Sciatic nerve (tissue), 2 donors: ENCODE results near the gene CDC45. TPM values are rescaled to one million over a fixed set of nuclear protein-coding genes. Genes with fewer than 3 reads are reported as not detected.
"Not testable (repeated sequence)": the region's sequence is repeated elsewhere in the genome, so short reads cannot be mapped to it uniquely, and the experiment has no call there.

Experiments used
- ATAC-seq: fragments of 200-7000 bp; cut with Tn5 transposase; one replicate; pipeline ENCODE4 v1.9.1; 2020; ENCODE audit warnings: mild to moderate bottlenecking, moderate library complexity
- DNase-seq: peaks from one replicate; pipeline ENCODE4 v3.0.0-alpha.2; 2020; ENCODE audit warnings: low spot score
- intact Hi-C: fragments of 100-400 bp; cut with DNase I; formaldehyde crosslinking; loops from one replicate; pipeline ENCODE4 v1.14.2; 2022
- total RNA-seq: library from RNA; stranded (reverse); fragmentation: NEBNext Ultra II Directional; extraction: Animal tissue kit (Norgen Biotek cat#: 25700); gene quantifications from one replicate; pipeline ENCODE4 v1.2.1, GENCODE V29; 2021
- donor health status: DM: no; HTN: no; CAD: no.
- donor health status: DM: no; HTN: no; CAD: no.

CDC45 gene
- total RNA-seq, 1 donor from 2014 or later: not detected

DNA sequence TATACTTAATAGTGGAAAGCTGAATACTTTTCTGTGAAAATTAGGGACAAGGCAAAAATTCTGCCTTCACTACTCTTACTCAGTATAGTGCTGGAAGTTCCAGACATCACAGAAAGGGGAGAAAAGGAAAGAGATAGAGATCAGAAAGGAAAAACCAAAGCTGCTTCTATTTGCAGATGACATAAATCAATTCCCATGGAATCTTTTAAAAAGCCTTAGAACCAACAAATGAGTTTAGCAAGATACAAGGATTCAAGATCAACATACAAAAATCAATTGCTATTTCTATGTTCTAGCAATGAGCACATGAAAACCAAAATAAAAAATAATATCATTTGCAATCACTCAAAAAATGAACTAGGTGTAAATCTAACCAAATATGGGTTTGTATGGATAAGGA, 60.7 kb downstream of the CDC45 start:
- intact Hi-C loops: no loop called here

DNA sequence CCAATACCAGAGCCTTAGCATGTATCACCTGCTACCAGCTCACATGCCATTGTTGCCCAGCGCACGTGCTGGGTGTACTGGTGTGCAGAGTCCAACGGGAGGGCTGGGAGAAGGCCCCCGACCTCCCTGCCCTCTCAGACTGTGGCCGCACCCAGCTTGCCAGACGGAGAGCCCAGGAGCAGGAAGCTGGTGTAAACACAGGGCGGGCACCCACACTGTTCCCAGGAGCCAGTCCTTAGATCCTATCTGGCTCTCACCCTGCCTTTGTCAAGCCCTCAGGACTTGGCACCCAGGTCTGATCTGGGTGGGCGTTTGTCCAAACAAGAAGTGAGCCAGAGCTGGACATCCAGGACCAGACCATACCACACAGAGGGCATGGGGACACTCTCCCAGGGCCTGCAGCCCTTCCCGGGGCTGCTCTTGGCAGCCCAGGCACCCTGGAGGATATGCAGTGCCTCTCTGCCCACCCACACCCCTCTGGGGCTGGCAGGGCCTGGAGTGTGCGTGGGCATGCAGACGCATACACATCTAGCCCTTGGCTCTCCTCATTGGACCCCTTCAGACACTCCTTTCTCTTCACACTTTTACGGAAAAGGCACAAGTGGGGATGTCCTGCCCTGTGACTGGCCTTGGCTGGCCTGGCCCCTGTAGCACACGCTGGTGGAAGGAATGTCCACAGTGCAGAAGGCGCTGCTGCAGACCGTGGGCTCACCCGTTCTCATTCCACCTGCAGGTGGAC, 64.4 kb downstream of the CDC45 start:
- DNase-seq: no peak
- ATAC-seq: peak; percentile 20
- intact Hi-C loops: no loop called here

More for the DNA sequence above, 60.7 kb downstream of the CDC45 start:
- no peak for ATAC-seq
- DNase-seq: no peak

DNA sequence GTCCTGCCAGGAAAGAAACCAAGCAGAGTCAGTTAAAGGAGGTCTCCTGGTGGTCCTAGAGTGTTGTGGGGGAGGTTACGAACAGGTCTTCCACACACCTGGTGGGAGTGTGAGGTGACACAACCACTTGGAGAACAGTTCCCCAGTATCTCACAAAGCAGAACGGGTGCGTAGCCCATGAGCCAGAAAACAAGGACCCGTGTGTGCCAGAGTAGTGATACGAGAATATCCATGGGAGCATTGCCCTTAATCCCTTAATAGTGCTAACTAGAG, 66.2 kb downstream of the CDC45 start:
- DNase-seq (no peak), ATAC-seq (no peak)
- intact Hi-C loops: no loop called here

DNA sequence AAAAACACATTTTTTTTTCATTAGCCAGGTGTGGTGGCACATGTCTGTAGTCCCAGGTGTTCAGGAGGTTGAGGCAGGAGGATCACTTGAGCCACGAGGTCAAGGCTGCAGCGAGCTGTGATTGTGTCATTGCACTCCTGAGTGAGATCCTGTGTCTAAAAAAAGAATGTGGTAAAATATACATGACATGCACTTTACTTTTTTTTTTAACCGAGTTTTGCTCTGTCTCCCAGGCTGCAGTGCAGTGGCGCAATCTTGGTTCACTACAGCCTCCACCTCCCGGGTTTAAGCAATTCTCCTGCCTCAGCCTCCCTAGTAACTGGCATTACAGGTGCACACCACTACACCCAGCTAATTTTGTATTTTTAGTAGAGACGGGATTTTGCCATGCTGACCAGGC, 67.0 kb downstream of the CDC45 start:
- ATAC-seq (no peak), DNase-seq (no peak)
- intact Hi-C loops: no loop called here

- intact Hi-C loops: no loop called here
- DNase-seq: no peak
These were observed 67.9 kb downstream of the CDC45 start for GRCh38 chr22:19547620-19548019.

DNA sequence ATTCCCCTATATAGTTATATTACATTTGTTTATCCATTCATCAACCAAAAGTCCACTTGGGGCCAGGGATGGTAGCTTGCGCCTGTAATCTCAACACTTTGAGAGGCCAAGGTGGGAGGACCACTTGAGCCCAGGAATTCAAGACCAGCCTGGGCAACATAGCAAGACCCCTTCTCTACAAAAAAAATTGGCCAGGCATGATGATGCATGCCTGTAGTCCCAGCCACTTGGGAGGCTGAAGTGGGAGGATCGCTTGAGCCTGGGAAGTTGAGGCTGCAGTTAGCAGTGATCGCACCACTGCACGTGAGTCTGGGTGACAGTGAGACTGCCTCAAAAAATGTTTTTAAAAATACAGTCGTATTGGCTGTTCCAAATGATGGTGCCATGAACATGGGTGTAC, 68.7 kb downstream of the CDC45 start:
- intact Hi-C loops, DNase-seq, ATAC-seq: not testable (repeated sequence)

More at GRCh38 chr22:19547620-19548019, 67.9 kb downstream of the CDC45 start:
- ATAC-seq: no peak

GRCh38 chr22:19548964-19549363, 69.2 kb downstream of the CDC45 start:
- intact Hi-C loops: no loop called here
- no peak for DNase-seq
- no peak for ATAC-seq

GRCh38 chr22:19549428-19549827, 69.7 kb downstream of the CDC45 start:
- intact Hi-C loops: no loop called here
- DNase-seq (no peak), ATAC-seq (no peak)

GRCh38 chr22:19550382-19550781, 70.7 kb downstream of the CDC45 start:
- no peak for DNase-seq
- ATAC-seq: no peak
- intact Hi-C loops: no loop called here

DNA sequence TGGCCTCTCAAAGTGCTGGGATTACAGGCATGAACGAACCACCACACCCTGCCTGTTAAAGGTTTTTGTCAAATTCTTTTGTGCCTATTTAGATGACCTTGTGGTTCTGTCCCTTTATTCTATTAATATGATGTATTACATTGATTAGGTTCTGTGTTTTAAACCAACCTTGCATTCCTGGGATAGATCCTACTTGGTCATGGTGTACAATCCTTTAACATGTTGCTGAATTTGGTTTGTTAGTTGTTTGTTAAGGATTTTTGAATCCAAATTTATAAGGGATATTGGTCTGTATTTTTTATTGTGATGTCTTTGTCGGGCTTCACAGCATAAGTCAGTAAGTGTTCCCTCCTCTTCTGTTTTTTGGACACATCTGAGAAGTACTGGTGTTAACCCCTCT, 73.5 kb downstream of the CDC45 start:
- intact Hi-C loops: no loop called here

DNA sequence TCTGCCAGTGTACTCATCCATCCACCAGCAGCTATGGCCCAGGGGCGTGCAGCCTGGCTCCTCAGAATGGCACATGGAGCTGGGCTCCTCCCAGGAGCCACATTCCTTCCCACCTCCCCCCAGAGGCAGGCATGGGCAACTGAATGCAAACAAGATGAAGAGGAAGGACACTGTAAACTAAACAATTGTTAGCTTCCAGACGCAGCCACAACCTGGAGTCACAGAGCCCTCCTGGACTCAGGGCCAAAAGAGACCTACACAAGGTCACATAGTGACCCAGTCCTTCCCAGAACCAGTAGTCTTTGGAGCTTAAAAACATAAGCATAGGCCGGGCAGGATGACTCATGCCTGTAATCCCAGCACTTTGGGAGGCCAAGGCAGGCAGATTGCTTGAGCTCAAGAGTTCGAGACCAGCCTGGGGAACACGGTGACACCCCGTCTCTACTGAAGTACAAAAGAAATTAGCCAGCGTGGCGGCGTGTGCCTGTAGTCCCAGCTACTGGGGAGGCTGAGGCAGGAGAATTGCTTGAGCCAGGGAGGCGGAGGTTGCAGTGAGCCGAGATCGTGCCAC, 75.2 kb downstream of the CDC45 start:
- DNase-seq (no peak), ATAC-seq (no peak)
- intact Hi-C loops: no loop called here

More for the DNA sequence above, 73.5 kb downstream of the CDC45 start:
- DNase-seq: no peak
- no peak for ATAC-seq

DNA sequence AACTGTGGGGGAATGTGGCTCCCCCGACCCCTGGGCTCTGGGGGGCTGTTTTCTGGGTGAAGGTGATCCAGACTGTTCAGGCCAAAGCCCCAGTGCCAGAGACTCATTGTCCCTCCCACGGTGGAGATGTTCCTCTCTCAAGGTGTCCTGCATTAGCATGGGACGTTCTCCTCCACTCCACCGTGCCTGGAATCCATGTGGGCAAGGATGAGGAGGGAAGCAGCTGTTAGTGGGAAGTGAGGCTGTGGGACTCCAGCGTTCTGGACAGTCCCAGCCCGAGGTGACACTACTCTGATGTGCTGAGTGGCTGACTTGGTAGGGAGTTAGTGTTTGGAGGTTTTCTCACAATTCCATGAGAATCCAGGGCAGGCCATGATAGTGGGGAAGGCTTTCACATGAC, 75.9 kb downstream of the CDC45 start:
- intact Hi-C loops: no loop called here
- ATAC-seq (no peak), DNase-seq (no peak)

- ATAC-seq (no peak), DNase-seq (no peak)
- intact Hi-C loops: no loop called here
These were observed 77.3 kb downstream of the CDC45 start for GRCh38 chr22:19556963-19557545.

DNA sequence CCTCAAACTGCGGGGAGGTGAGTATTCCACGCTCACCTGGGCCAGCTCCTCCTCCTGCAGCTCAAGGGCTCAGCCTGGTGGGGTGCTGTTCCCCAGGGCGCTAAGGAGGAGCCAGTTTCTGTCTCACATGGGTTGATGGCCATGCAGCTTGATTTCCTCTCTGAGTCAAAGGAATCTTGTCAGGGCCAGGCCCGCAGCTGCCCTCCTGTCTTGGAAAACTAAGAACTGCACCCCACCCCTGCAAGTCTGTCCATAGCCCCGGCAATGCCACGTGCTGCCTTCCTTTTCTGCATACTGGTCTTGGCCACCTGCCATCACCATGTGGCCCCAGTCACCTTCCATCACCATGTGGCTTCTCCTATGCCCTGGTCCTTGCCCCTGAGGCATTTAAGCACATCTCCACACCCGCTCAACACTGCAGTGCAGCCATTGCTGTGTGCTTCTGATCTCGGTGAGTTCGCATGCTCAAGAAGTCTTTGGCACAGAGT, 79.6 kb downstream of the CDC45 start:
- intact Hi-C loops: no loop called here
- ATAC-seq: no peak
- no peak for DNase-seq

GRCh38 chr22:19559956-19560355, 80.2 kb downstream of the CDC45 start:
- intact Hi-C loops: no loop called here
- DNase-seq (no peak), ATAC-seq (no peak)

GRCh38 chr22:19565382-19566278, 85.9 kb downstream of the CDC45 start:
- DNase-seq (no peak), ATAC-seq (no peak)
- intact Hi-C loops: no loop called here

DNA sequence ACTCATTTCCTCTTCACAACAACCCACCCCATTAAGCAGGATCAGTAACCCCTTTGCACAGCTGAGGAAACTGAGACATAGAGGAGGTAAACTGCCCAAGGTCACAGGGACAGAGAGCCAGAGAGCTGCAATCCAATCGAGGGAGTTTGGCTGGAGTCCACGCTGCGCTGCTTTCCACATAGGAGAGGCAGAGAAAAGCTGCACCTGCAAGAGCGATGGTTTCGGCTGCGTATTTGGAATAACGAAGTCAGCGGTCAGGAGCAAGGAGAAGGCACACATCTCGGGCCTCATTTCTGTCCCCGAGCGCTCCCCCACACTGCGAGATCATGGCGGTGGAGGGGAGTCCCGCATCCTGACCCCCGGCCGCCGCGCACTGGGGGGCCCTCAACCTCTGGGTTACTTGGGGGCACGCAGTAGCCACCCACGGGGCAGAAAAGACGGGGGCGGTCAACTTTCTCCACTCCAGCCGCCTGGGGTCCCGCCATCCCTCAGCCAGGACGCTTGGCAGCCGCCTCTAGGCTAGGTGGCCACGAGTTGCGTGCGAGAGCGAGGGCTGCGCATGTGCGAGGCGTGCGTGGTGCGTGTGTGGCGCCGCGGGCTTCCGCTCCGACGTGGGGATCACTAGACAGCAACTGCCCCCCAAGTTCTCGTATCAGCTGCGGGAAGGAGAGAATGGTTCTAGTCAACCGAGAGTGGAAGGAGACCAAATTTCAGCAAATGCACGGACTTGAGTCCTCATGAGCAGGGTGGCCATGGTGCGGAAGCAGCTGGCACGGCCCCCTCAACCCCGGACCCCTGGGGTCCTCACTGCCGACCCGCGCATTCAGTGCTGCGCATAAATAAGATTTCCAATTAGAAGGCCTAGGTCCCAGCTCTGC, 86.8 kb downstream of the CDC45 start:
- DNase-seq (no peak), ATAC-seq (no peak)
- intact Hi-C loops: no loop called here

GRCh38 chr22:19567157-19568009, 87.7 kb downstream of the CDC45 start:
- no peak for DNase-seq
- ATAC-seq: no peak
- intact Hi-C loops: no loop called here
